ENCODE results near the gene LHFPL4. TPM values are rescaled to one million over a fixed set of nuclear protein-coding genes. Genes with fewer than 3 reads are reported as not detected.

Gene LHFPL4
- total and polyA plus RNA-seq, 2 of the 13 experiments (the other 11 are each of a cell fraction or from before 2014, with no cell fraction given) = 0.02 to 0.03 TPM

- in situ Hi-C loops (cut with HindIII; ENCODE audit: extremely low pct_ligation_motif_present, low pct_unique_long_range_greater_than_20kb) (no loop called here), intact Hi-C loops (cut with micrococcal nuclease; ENCODE audit: unreplicated experiment) (no loop called here)
- FAIRE-seq = no peak
- H3K4me3 ChIP-seq (replicated peaks in 1 of 3; ENCODE audit: insufficient read depth in 1 of 3, low read depth in 2 of 3, low read length in 3 of 3) = no peak overlapping the region
- no peak overlapping the region for H2AFZ ChIP-seq (ENCODE audit: low read length)
- POLR2A ChIA-PET = no interaction called here
- no peaks in the 10 kb centered on the region for H4K20me1 ChIP-seq (ENCODE audit: insufficient read depth, low read length)
- no peaks in the 10 kb centered on the region for H3K79me2 ChIP-seq (ENCODE audit: insufficient read depth, low read length)
- no peak for DNase-seq (ENCODE audit: low spot score)
- no peak for ATAC-seq
- peaks cover 0 to 11% of the 10 kb centered on the region in 2 experiments; a peak in 1 of 5 replicates for H3K27me3 ChIP-seq (ENCODE audit: control insufficient read depth in 1 of 2, insufficient read depth in 2 of 2, low read length in 2 of 2)
- H3K4me2 ChIP-seq (ENCODE audit: low read depth, low read length) = no peak overlapping the region
- no TSS peak for BruUV-seq (replicated peaks)
- CTCF ChIA-PET (ENCODE audit: low intra/inter-chr PET ratio, low total read pairs) = no interaction called here
- TF ChIP-seq MAFK (conservative IDR thresholded peaks at IDR 0.05 in 1 of 2, IDR thresholded peaks at IDR 0.05 in 1 of 2; ENCODE audit: low read length in 2 of 2) (peak in 1 of 2 experiments; percentile 27; a peak in 2 of 4 replicates), PCBP2 (optimal IDR thresholded peaks at IDR 0.05; ENCODE audit: low read depth, low read length, poor library complexity, severe bottlenecking) (no peak)
- no peaks in the 10 kb centered on the region for H3K4me1 ChIP-seq (ENCODE audit: insufficient read depth, low read length)
- H3K27ac ChIP-seq (ENCODE audit: extremely low read length, insufficient read depth, low read length) = no peak overlapping the region
- peaks cover 7% of the 10 kb centered on the region for H3K9me3 ChIP-seq (ENCODE audit: low read length)
- no peaks in the 10 kb centered on the region for H3K36me3 ChIP-seq (replicated peaks in 1 of 2; ENCODE audit: control insufficient read depth in 1 of 2, insufficient read depth in 2 of 2, low read length in 2 of 2)
- H3K9ac ChIP-seq (ENCODE audit: insufficient read depth, low read depth, low read length) = no peak overlapping the region
- WGBS (ENCODE audit: low lambda C conversion rate) = 0% methylated on average over 1 of the region's 1 CpG
Measured at GRCh38 chr3:9583792-9584191, 30.2 kb upstream of the LHFPL4 start.

GRCh38 chr3:9583371-9583770 is 29.7 kb upstream of the LHFPL4 start:
- FAIRE-seq (no peak), ATAC-seq (no peak), DNase-seq (ENCODE audit: low spot score) (no peak)
- Histone ChIP-seq H4K20me1 (ENCODE audit: insufficient read depth, low read length) (no peaks in the 10 kb centered on the region), H3K4me1 (ENCODE audit: insufficient read depth, low read length) (no peaks in the 10 kb centered on the region), H3K36me3 (replicated peaks in 1 of 2; ENCODE audit: control insufficient read depth in 1 of 2, insufficient read depth in 2 of 2, low read length in 2 of 2) (no peaks in the 10 kb centered on the region), H3K9ac (ENCODE audit: insufficient read depth, low read depth, low read length) (no peak overlapping the region), H3K27ac (ENCODE audit: extremely low read length, insufficient read depth, low read length) (no peak overlapping the region), H3K4me3 (replicated peaks in 1 of 3; ENCODE audit: insufficient read depth in 1 of 3, low read depth in 2 of 3, low read length in 3 of 3) (no peak overlapping the region), H3K27me3 (ENCODE audit: control insufficient read depth in 1 of 2, insufficient read depth in 2 of 2, low read length in 2 of 2) (peaks cover 0 to 11% of the 10 kb centered on the region in 2 experiments; a peak in 1 of 5 replicates), H3K9me3 (ENCODE audit: low read length) (peaks cover 7% of the 10 kb centered on the region), H2AFZ (ENCODE audit: low read length) (no peak overlapping the region), H3K79me2 (ENCODE audit: insufficient read depth, low read length) (no peaks in the 10 kb centered on the region), H3K4me2 (ENCODE audit: low read depth, low read length) (no peak overlapping the region)
- intact Hi-C loops (cut with micrococcal nuclease; ENCODE audit: unreplicated experiment) = no loop called here
- ChIA-PET POLR2A (no interaction called here), CTCF (ENCODE audit: low intra/inter-chr PET ratio, low total read pairs) (no interaction called here)
- BruUV-seq (replicated peaks) = no TSS peak
- 0% methylated on average over 3 of the region's 3 CpGs for WGBS (ENCODE audit: low lambda C conversion rate)
- in situ Hi-C loops (cut with HindIII; ENCODE audit: extremely low pct_ligation_motif_present, low pct_unique_long_range_greater_than_20kb) = no loop called here
- TF ChIP-seq BRF2 (CRISPR knock-in tag; IDR thresholded peaks at IDR 0.05) (no peak), KDM3A (CRISPR knock-in tag; IDR thresholded peaks at IDR 0.05; ENCODE audit: low read depth) (no peak), RNF2 (conservative IDR thresholded peaks at IDR 0.05; ENCODE audit: low read depth) (no peak), ZC3H13 (CRISPR knock-in tag; IDR thresholded peaks at IDR 0.05) (no peak), ZNF607 (CRISPR knock-in tag; IDR thresholded peaks at IDR 0.05; ENCODE audit: borderline replicate concordance) (no peak), SRSF9 (IDR thresholded peaks at IDR 0.05; ENCODE audit: borderline replicate concordance, insufficient read depth, low read depth, low read length, poor library complexity, severe bottlenecking) (no peak), HES4 (CRISPR knock-in tag; IDR thresholded peaks at IDR 0.05; ENCODE audit: borderline replicate concordance) (no peak), ZNF430 (CRISPR knock-in tag; IDR thresholded peaks at IDR 0.05) (no peak), MIER3 (CRISPR knock-in tag; IDR thresholded peaks at IDR 0.05; ENCODE audit: borderline replicate concordance) (no peak), NFE2L1 (CRISPR knock-in tag; IDR thresholded peaks at IDR 0.05; ENCODE audit: borderline replicate concordance) (no peak), MED1 (CRISPR knock-in tag; IDR thresholded peaks at IDR 0.05) (no peak), TFDP2 (CRISPR knock-in tag; IDR thresholded peaks at IDR 0.05) (no peak)

Data from HepG2 (cell line).